ENCODE measurements around the gene TTC33. TPM values are rescaled to one million over a fixed set of nuclear protein-coding genes. Genes with fewer than 3 reads are reported as not detected.

The TTC33 gene
- total RNA-seq, 3 donors from 2014 or later (not counting 1 experiment from before 2014, with no cell fraction given), result 7.3 to 11.4 (median 10.0) TPM

GRCh38 chr5:40483316-40483715 lies 272.4 kb downstream of the TTC33 start:
- H3K9me3 ChIP-seq (ENCODE audit: control insufficient read depth, insufficient read depth, low read length), result no peaks in the 10 kb centered on the region
- H3K36me3 Mint-ChIP-seq, result no peaks in the 10 kb centered on the region
- H3K4me1 ChIP-seq (ENCODE audit: control insufficient read depth, insufficient read depth, low read length), result peaks cover 10% of the 10 kb centered on the region
- no peak for TF ChIP-seq CTCF (IDR thresholded peaks at IDR 0.05)
- no peaks in the 10 kb centered on the region for H3K27me3 ChIP-seq (ENCODE audit: control insufficient read depth, insufficient read depth, low read length)
- no peak overlapping the region for H3K27ac ChIP-seq (ENCODE audit: low read length)
- no peaks in the 10 kb centered on the region for H3K27me3 Mint-ChIP-seq (ENCODE audit: low read depth in 2 of 2)
- H3K27ac Mint-ChIP-seq, result peak overlapping the region in 1 of 2 donors; percentile 35
- peaks cover 37 to 46% of the 10 kb centered on the region in 2 donors for H3K4me1 Mint-ChIP-seq
- no peak for ATAC-seq
- no peak for DNase-seq
- H3K36me3 ChIP-seq (ENCODE audit: control insufficient read depth, insufficient read depth, low read length), result no peaks in the 10 kb centered on the region
- intact Hi-C loops (cut with micrococcal nuclease), result loop anchor here (5.0 kb wide), 1 partner anchor 41 kb away; no protein-coding TSS in a partner anchor
- H3K4me3 ChIP-seq (ENCODE audit: low read length), result no peak overlapping the region
- H3K9me3 Mint-ChIP-seq, result no peaks in the 10 kb centered on the region
- no peak overlapping the region for H3K4me3 Mint-ChIP-seq

GRCh38 chr5:40481241-40481640 lies 274.5 kb downstream of the TTC33 start:
- DNase-seq (no peak), ATAC-seq (no peak)
- Mint-ChIP-seq H3K27ac (no peak overlapping the region), H3K9me3 (no peaks in the 10 kb centered on the region), H3K4me1 (peaks cover 24 to 34% of the 10 kb centered on the region in 2 donors), H3K27me3 (ENCODE audit: low read depth in 2 of 2) (no peaks in the 10 kb centered on the region), H3K4me3 (no peak overlapping the region), H3K36me3 (no peaks in the 10 kb centered on the region)
- Histone ChIP-seq H3K4me3 (ENCODE audit: low read length) (no peak overlapping the region), H3K4me1 (ENCODE audit: control insufficient read depth, insufficient read depth, low read length) (peaks cover 4% of the 10 kb centered on the region), H3K9me3 (ENCODE audit: control insufficient read depth, insufficient read depth, low read length) (no peaks in the 10 kb centered on the region), H3K36me3 (ENCODE audit: control insufficient read depth, insufficient read depth, low read length) (no peaks in the 10 kb centered on the region), H3K27ac (ENCODE audit: low read length) (no peak overlapping the region), H3K27me3 (ENCODE audit: control insufficient read depth, insufficient read depth, low read length) (no peaks in the 10 kb centered on the region)
- intact Hi-C loops (cut with micrococcal nuclease), result loop anchor here (5.0 kb wide), 1 partner anchor 39 kb away; no protein-coding TSS in a partner anchor
- TF ChIP-seq CTCF (IDR thresholded peaks at IDR 0.05), result no peak
- 100% methylated on average over 2 of the region's 2 CpGs for WGBS (ENCODE audit: insufficient coverage)

- ATAC-seq, result peak; percentile 74 to 88 (median 87)
- peak overlapping the region; percentile 22 for H3K4me3 Mint-ChIP-seq
- peak overlapping the region in 1 of 2 donors; percentile 56 for H3K27ac Mint-ChIP-seq
Measured at GRCh38 chr5:40480392-40480791, 275.4 kb downstream of the TTC33 start.

More at GRCh38 chr5:40480392-40480791, 275.4 kb downstream of the TTC33 start:
- Histone ChIP-seq H3K9me3 (ENCODE audit: control insufficient read depth, insufficient read depth, low read length) (no peaks in the 10 kb centered on the region), H3K27ac (ENCODE audit: low read length) (no peak overlapping the region), H3K27me3 (ENCODE audit: control insufficient read depth, insufficient read depth, low read length) (no peaks in the 10 kb centered on the region), H3K36me3 (ENCODE audit: control insufficient read depth, insufficient read depth, low read length) (no peaks in the 10 kb centered on the region), H3K4me1 (ENCODE audit: control insufficient read depth, insufficient read depth, low read length) (peaks cover 3% of the 10 kb centered on the region), H3K4me3 (ENCODE audit: low read length) (no peak overlapping the region)
- peak in 1 of 2 donors; percentile 48 for DNase-seq
- H3K4me1 Mint-ChIP-seq, result peaks cover 24 to 31% of the 10 kb centered on the region in 2 donors
- 5% methylated on average over 2 of the region's 2 CpGs for WGBS (ENCODE audit: insufficient coverage)
- no peaks in the 10 kb centered on the region for H3K9me3 Mint-ChIP-seq
- no peaks in the 10 kb centered on the region for H3K27me3 Mint-ChIP-seq (ENCODE audit: low read depth in 2 of 2)
- no peak for TF ChIP-seq CTCF (IDR thresholded peaks at IDR 0.05)
- no peaks in the 10 kb centered on the region for H3K36me3 Mint-ChIP-seq
- intact Hi-C loops (cut with micrococcal nuclease), result loop anchor here (5.0 kb wide), 1 partner anchor 38 kb away; no protein-coding TSS in a partner anchor
